HepG2 (cell line): ENCODE results near the gene UGT2A3. TPM values are rescaled to one million over a fixed set of nuclear protein-coding genes. Genes with fewer than 3 reads are reported as not detected.
A peak's percentile ranks its signal among the peaks of the same experiment; 100 is the strongest.

Experiments used
- ATRX ChIP-seq: sonication (generic); formaldehyde crosslinking; IDR thresholded peaks from 2 replicates; pipeline ENCODE4 v1.4.0; 2020; ENCODE audit warnings: missing genetic modification reagents, borderline replicate concordance
- EEA1 ChIP-seq: sonication (generic); formaldehyde crosslinking; IDR thresholded peaks from 2 replicates; pipeline ENCODE4 v1.5.1; 2020; ENCODE audit warnings: mild to moderate bottlenecking, missing genetic modification reagents, borderline replicate concordance
- ELF1 ChIP-seq: sonication (generic); formaldehyde crosslinking; IDR thresholded peaks from 2 replicates; pipeline ENCODE4 v1.4.0; 2020; ENCODE audit warnings: missing genetic modification reagents
- JDP2 ChIP-seq: sonication (generic); formaldehyde crosslinking; IDR thresholded peaks from 2 replicates; pipeline ENCODE4 v1.8.1; 2022; ENCODE audit warnings: missing genetic modification reagents, borderline replicate concordance
- KAT8 ChIP-seq: IDR thresholded peaks from 2 replicates; pipeline ENCODE4 v1.6.1; 2016; ENCODE audit warnings: missing genetic modification reagents, missing compliant biosample characterization
- MED13 ChIP-seq: sonication (generic); formaldehyde crosslinking; IDR thresholded peaks from 2 replicates; pipeline ENCODE4 v1.5.0; 2020; ENCODE audit warnings: missing genetic modification reagents
- NR2C2 ChIP-seq: sonication (generic); formaldehyde crosslinking; IDR thresholded peaks from 2 replicates; pipeline ENCODE4 v1.4.0; 2020; ENCODE audit warnings: missing genetic modification reagents, mild to moderate bottlenecking, moderate library complexity, borderline replicate concordance
- PHF5A ChIP-seq: IDR thresholded peaks from one replicate; pipeline ENCODE4 v1.6.1; 2018; ENCODE audit warnings: low read depth, missing genetic modification reagents; ENCODE audit not compliant: unreplicated experiment
- PITX1 ChIP-seq: sonication (generic); formaldehyde crosslinking; IDR thresholded peaks from 2 replicates; pipeline ENCODE4 v1.5.1; 2020; ENCODE audit warnings: mild to moderate bottlenecking, missing genetic modification reagents
- TBX2 ChIP-seq: sonication (generic); formaldehyde crosslinking; IDR thresholded peaks from 2 replicates; pipeline ENCODE4 v1.5.0; 2020; ENCODE audit warnings: missing genetic modification reagents, mild to moderate bottlenecking, borderline replicate concordance
- ZBTB21 ChIP-seq: sonication (generic); formaldehyde crosslinking; IDR thresholded peaks from 2 replicates; pipeline ENCODE4 v1.4.0; 2020; ENCODE audit warnings: missing genetic modification reagents
- ZEB1 ChIP-seq: IDR thresholded peaks from 2 replicates; pipeline ENCODE4 v1.6.1; 2012; ENCODE audit warnings: mild to moderate bottlenecking, low read depth, inconsistent platforms; ENCODE audit not compliant: insufficient replicate concordance
- ZNF256 ChIP-seq: sonication (generic); formaldehyde crosslinking; conservative IDR thresholded peaks from 2 replicates; pipeline ENCODE4 v1.4.0; 2020; ENCODE audit warnings: missing genetic modification reagents
- ZNF274 ChIP-seq: sonication (generic); formaldehyde crosslinking; IDR thresholded peaks from 2 replicates; pipeline ENCODE4 v1.5.1; 2020; ENCODE audit warnings: mild to moderate bottlenecking, missing genetic modification reagents
- ZNF567 ChIP-seq: sonication (generic); formaldehyde crosslinking; IDR thresholded peaks from 2 replicates; pipeline ENCODE4 v1.8.1; 2023; ENCODE audit warnings: mild to moderate bottlenecking, missing genetic modification reagents, borderline replicate concordance
- ZNF879 ChIP-seq: sonication (generic); formaldehyde crosslinking; IDR thresholded peaks from 2 replicates; pipeline ENCODE4 v1.8.1; 2023; ENCODE audit warnings: missing genetic modification reagents
- polyA plus RNA-seq, 8 experiments: library from polyadenylated mRNA; depleted of rRNA in 3 of 8; stranded (reverse) in 7 of 8; unstranded in 1 of 8; fragments of >200 nt; fragmentation: Illumina TruSeq in 4 of 8; extraction: Trizol in 4 of 8; gene quantifications; 2 replicates each; pipeline versions ENCODE4 v1.2.1 to v1.2.3, GENCODE V29; 2011 to 2016; ENCODE audit warnings: low read depth in 4 of 8, missing spikeins in 1 of 8, mixed read lengths in 1 of 8; ENCODE audit not compliant: insufficient read depth in 1 of 8
- total RNA-seq, 5 experiments: library from RNA; depleted of rRNA; stranded (reverse); fragments of >200 nt; fragmentation: Illumina TruSeq; extraction: Trizol; gene quantifications; 2 replicates each; pipeline ENCODE4 v1.2.3, GENCODE V29; 2016; ENCODE audit warnings: low read depth in 1 of 5
- TF ChIP-seq, protein P1 (sequence below): IDR thresholded peaks from 2 replicates; pipeline ENCODE4 v1.6.1; 2016; ENCODE audit warnings: missing compliant biosample characterization, missing genetic modification reagents, borderline replicate concordance
- TF ChIP-seq, protein P2 (sequence below): fragments of 450-650 bp; IDR thresholded peaks from 2 replicates; pipeline ENCODE4 v1.6.1; 2017
- TF ChIP-seq, protein P3 (sequence below): sonication (generic); formaldehyde crosslinking; IDR thresholded peaks from 2 replicates; pipeline ENCODE4 v1.8.0; 2022; ENCODE audit warnings: mild to moderate bottlenecking, missing genetic modification reagents
- TF ChIP-seq, protein P4 (sequence below): sonication (generic); formaldehyde crosslinking; conservative IDR thresholded peaks from 2 replicates; pipeline ENCODE4 v1.4.0; 2020; ENCODE audit warnings: mild to moderate bottlenecking, missing genetic modification reagents, moderate library complexity

UGT2A3 gene
- total and polyA plus RNA-seq, 2 of the 13 experiments (the other 11 are each of a cell fraction or from before 2014, with no cell fraction given): 61.3 to 97.2 TPM

DNA sequence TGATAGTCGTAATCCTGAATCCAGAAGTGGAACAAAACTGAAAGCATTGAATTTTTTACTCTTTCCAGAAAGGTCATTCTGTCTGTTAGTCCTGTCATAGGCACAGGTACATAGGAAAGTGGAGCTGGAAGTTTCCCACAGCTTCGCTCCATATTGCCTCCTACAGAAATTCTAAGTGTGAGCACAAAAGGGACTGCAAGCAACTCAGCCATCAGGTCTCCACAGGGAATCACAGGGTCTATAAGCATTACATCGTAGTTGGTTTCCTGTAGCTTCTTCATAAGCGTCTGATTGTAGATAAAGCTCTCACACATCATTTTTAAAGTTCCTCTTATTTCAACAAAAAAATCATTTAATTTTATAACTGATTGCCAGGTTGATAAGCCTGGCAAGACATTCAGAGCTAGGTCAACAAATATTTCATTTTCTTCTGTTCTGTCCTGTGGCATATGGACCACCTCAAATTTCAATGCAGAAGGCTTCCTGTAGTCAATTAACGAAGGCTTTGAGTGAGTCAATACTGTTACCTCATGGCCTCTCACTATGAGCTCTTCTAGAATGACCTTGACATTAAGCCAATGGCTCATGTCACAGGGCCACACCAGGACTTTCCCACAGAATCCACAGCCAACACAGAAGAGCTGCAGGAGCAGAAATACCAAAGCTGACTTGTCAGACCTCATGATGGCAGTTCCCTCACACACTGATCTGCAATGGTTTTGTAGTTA is at the start of gene UGT2A3 (continued):
- TF ChIP-seq ELF1 (CRISPR knock-in tag): peak; percentile 41; the same call in 1 of the 2 replicates
- no peak for TF ChIP-seq ZNF274 (CRISPR knock-in tag)
- TF ChIP-seq EEA1 (CRISPR knock-in tag): no peak
- TF ChIP-seq, protein P1, sequence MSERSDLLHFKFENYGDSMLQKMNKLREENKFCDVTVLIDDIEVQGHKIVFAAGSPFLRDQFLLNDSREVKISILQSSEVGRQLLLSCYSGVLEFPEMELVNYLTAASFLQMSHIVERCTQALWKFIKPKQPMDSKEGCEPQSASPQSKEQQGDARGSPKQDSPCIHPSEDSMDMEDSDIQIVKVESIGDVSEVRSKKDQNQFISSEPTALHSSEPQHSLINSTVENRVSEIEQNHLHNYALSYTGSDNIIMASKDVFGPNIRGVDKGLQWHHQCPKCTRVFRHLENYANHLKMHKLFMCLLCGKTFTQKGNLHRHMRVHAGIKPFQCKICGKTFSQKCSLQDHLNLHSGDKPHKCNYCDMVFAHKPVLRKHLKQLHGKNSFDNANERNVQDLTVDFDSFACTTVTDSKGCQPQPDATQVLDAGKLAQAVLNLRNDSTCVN (CRISPR knock-in tag): peak; percentile 95
- TF ChIP-seq JDP2 (CRISPR knock-in tag): no peak
- no peak for TF ChIP-seq ZEB1
- TF ChIP-seq ZNF879 (CRISPR knock-in tag): no peak
- TF ChIP-seq ZBTB21: peak; percentile 87
- TF ChIP-seq NR2C2 (CRISPR knock-in tag): peak; percentile 67; the same call in 1 of the 2 replicates
- TF ChIP-seq MED13 (CRISPR knock-in tag): peak; percentile 92
- TF ChIP-seq ZNF256 (CRISPR knock-in tag): 0 out of 2 replicates have a peak, but pooled peaks have one; percentile 66
- peak; percentile 94 for TF ChIP-seq TBX2 (CRISPR knock-in tag)
- TF ChIP-seq, protein P2, sequence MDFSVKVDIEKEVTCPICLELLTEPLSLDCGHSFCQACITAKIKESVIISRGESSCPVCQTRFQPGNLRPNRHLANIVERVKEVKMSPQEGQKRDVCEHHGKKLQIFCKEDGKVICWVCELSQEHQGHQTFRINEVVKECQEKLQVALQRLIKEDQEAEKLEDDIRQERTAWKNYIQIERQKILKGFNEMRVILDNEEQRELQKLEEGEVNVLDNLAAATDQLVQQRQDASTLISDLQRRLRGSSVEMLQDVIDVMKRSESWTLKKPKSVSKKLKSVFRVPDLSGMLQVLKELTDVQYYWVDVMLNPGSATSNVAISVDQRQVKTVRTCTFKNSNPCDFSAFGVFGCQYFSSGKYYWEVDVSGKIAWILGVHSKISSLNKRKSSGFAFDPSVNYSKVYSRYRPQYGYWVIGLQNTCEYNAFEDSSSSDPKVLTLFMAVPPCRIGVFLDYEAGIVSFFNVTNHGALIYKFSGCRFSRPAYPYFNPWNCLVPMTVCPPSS: no peak
- peak; percentile 93 for TF ChIP-seq PITX1
- TF ChIP-seq, protein P3, sequence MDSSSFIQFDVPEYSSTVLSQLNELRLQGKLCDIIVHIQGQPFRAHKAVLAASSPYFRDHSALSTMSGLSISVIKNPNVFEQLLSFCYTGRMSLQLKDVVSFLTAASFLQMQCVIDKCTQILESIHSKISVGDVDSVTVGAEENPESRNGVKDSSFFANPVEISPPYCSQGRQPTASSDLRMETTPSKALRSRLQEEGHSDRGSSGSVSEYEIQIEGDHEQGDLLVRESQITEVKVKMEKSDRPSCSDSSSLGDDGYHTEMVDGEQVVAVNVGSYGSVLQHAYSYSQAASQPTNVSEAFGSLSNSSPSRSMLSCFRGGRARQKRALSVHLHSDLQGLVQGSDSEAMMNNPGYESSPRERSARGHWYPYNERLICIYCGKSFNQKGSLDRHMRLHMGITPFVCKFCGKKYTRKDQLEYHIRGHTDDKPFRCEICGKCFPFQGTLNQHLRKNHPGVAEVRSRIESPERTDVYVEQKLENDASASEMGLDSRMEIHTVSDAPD: peak; percentile 47; the same call in 1 of the 2 replicates
- no peak for TF ChIP-seq ATRX (CRISPR knock-in tag)
- TF ChIP-seq ZNF567 (CRISPR knock-in tag): no peak
- TF ChIP-seq, protein P4, sequence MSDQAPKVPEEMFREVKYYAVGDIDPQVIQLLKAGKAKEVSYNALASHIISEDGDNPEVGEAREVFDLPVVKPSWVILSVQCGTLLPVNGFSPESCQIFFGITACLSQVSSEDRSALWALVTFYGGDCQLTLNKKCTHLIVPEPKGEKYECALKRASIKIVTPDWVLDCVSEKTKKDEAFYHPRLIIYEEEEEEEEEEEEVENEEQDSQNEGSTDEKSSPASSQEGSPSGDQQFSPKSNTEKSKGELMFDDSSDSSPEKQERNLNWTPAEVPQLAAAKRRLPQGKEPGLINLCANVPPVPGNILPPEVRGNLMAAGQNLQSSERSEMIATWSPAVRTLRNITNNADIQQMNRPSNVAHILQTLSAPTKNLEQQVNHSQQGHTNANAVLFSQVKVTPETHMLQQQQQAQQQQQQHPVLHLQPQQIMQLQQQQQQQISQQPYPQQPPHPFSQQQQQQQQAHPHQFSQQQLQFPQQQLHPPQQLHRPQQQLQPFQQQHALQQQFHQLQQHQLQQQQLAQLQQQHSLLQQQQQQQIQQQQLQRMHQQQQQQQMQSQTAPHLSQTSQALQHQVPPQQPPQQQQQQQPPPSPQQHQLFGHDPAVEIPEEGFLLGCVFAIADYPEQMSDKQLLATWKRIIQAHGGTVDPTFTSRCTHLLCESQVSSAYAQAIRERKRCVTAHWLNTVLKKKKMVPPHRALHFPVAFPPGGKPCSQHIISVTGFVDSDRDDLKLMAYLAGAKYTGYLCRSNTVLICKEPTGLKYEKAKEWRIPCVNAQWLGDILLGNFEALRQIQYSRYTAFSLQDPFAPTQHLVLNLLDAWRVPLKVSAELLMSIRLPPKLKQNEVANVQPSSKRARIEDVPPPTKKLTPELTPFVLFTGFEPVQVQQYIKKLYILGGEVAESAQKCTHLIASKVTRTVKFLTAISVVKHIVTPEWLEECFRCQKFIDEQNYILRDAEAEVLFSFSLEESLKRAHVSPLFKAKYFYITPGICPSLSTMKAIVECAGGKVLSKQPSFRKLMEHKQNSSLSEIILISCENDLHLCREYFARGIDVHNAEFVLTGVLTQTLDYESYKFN (CRISPR knock-in tag): peak; percentile 88
- TF ChIP-seq KAT8 (CRISPR knock-in tag): peak; percentile 73; the same call in 1 of the 2 replicates
- TF ChIP-seq PHF5A (CRISPR knock-in tag): peak; percentile 59
